Upper lobe of left lung (tissue), 6 donors: Measurements from ENCODE around the gene CD8B2. TPM values are rescaled to one million over a fixed set of nuclear protein-coding genes. Genes with fewer than 3 reads are reported as not detected.

Experiments
- ATAC-seq, 2 donors: fragments of 200-7000 bp; cut with Tn5 transposase; one replicate each; pipeline ENCODE4 v1.9.1; 2022; ENCODE audit warnings: mild to moderate bottlenecking in 2 of 2, moderate library complexity in 2 of 2; ENCODE audit not compliant: low FRiP score in 2 of 2
- DNase-seq, 2 donors: peaks; one replicate each; pipeline ENCODE4 v3.0.0-alpha.2; 2019 to 2020
- H3K27ac ChIP-seq, 4 donors: fragments of 200-600 bp; sonication (generic); one replicate each; pipeline ENCODE4 v1.5.1; 2016 to 2019
- H3K27me3 ChIP-seq, 4 donors: fragments of 200-600 bp; sonication (generic); one replicate each; pipeline ENCODE4 v1.5.1; 2017 to 2019
- H3K36me3 ChIP-seq, 4 donors: fragments of 200-600 bp; sonication (generic); one replicate each; pipeline ENCODE4 v1.5.1; 2016 to 2019
- H3K4me1 ChIP-seq, 4 donors: fragments of 200-600 bp; sonication (generic); one replicate each; pipeline ENCODE4 v1.5.1; 2018 to 2019
- H3K4me3 ChIP-seq, 4 donors: fragments of 200-600 bp; sonication (generic); one replicate each; pipeline ENCODE4 v1.5.1; 2017 to 2019; ENCODE audit warnings: mild to moderate bottlenecking in 2 of 4, moderate library complexity in 1 of 4
- H3K9me3 ChIP-seq, 4 donors: fragments of 200-600 bp; sonication (generic); one replicate each; pipeline ENCODE4 v1.5.1; 2018 to 2019
- EP300 ChIP-seq, 4 donors: sonication (generic); formaldehyde crosslinking; IDR thresholded peaks; one replicate each; pipeline ENCODE4 v1.5.1; 2017; ENCODE audit warnings: antibody characterized with exemption in 4 of 4, control low read depth in 2 of 4
- POLR2A ChIP-seq, 4 donors: fragments of 450-650 bp; IDR thresholded peaks; one replicate each; pipeline ENCODE4 v1.5.1; 2016 to 2017; ENCODE audit warnings: antibody characterized with exemption in 4 of 4, mild to moderate bottlenecking in 2 of 4
- POLR2AphosphoS5 ChIP-seq, 2 donors: sonication (generic); formaldehyde crosslinking; IDR thresholded peaks; one replicate each; pipeline ENCODE4 v1.5.1; 2017; ENCODE audit warnings: antibody characterized with exemption in 2 of 2
- WGBS, 2 donors: methylation state at CpG; one replicate each; pipeline ENCODE4 v1.1.5; 2017 to 2018; 5-methylcytosine and 5-hydroxymethylcytosine counted together
- total RNA-seq, 6 donors: library from RNA; depleted of rRNA in 4 of 6; stranded (reverse); fragments of >200 nt in 4 of 6; gene quantifications; one replicate each; pipeline versions ENCODE4 v1.1.0 to v1.2.1, GENCODE V29; 2016 to 2021
- TF ChIP-seq, protein P1 (sequence below), 6 experiments: fragments of 450-650 bp in 4 of 6; fragments of 200-600 bp in 2 of 6; sonication (generic) in 2 of 6; IDR thresholded peaks; one replicate each; pipeline ENCODE4 v1.5.1; 2016 to 2019; ENCODE audit warnings: antibody characterized with exemption in 6 of 6
- donor health status: DM: no; HTN: no; CAD: no; lungs with moderate emphysema.
- donor health status: DM: no; HTN: yes; CAD: no; lungs with severe emphysema.

CD8B2 gene
- total RNA-seq, 6 donors from 2014 or later = 0.30 TPM; not detected in 5

DNA sequence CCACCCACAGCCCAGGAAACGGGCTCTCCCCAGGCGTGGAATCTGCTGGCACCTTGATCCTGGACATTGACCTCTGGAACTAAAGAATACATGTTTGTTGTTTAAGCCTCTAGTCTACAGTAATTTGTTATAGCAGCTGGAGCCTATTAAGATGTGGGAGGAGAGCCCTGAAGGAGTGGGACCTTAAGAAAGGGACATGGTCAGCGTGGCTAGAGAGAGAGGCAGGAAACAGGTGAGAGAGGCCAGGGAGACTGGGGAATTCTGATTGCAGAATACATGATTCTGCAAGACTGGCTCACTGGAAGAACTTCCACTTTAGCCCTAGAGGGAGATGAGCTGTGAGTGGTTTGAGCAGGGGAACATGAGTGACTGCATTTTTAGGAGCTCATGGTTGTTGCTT lies 83.2 kb downstream of the CD8B2 start:
- H3K27me3 ChIP-seq = no peaks in the 10 kb centered on the region
- H3K9me3 ChIP-seq = no peaks in the 10 kb centered on the region
- H3K36me3 ChIP-seq = no peaks in the 10 kb centered on the region
- TF ChIP-seq EP300 (IDR thresholded peaks at IDR 0.05) = no peak
- no peak for TF ChIP-seq POLR2A (IDR thresholded peaks at IDR 0.05)
- TF ChIP-seq, protein P1, sequence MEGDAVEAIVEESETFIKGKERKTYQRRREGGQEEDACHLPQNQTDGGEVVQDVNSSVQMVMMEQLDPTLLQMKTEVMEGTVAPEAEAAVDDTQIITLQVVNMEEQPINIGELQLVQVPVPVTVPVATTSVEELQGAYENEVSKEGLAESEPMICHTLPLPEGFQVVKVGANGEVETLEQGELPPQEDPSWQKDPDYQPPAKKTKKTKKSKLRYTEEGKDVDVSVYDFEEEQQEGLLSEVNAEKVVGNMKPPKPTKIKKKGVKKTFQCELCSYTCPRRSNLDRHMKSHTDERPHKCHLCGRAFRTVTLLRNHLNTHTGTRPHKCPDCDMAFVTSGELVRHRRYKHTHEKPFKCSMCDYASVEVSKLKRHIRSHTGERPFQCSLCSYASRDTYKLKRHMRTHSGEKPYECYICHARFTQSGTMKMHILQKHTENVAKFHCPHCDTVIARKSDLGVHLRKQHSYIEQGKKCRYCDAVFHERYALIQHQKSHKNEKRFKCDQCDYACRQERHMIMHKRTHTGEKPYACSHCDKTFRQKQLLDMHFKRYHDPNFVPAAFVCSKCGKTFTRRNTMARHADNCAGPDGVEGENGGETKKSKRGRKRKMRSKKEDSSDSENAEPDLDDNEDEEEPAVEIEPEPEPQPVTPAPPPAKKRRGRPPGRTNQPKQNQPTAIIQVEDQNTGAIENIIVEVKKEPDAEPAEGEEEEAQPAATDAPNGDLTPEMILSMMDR (IDR thresholded peaks at IDR 0.05) = no peak
- TF ChIP-seq POLR2AphosphoS5 (IDR thresholded peaks at IDR 0.05) = no peak
- H3K4me1 ChIP-seq = no peaks in the 10 kb centered on the region
- no peak overlapping the region for H3K27ac ChIP-seq
- H3K4me3 ChIP-seq = no peak overlapping the region
- DNase-seq = no peak
- ATAC-seq = no peak
- WGBS, 2 donors = 76 to 87% methylated on average over 3 of the region's 3 CpGs

Other genes with a start within 250 kb of the CD8B2 start
- gene RGPD3, start 19.0 kb upstream of the CD8B2 start, total RNA-seq = 1 to 10 TPM in 2 of 6 donors, under 1 TPM in 4; 0.13 to 2.1 (median 0.73) TPM